Raji (cell line): Measurements from ENCODE around the gene C20orf96.

Source experiments
- POLR2A ChIP-seq: IDR thresholded peaks from 2 replicates; pipeline ENCODE4 v1.6.1; 2011; ENCODE audit warnings: low read depth, low read length, control low read depth; ENCODE audit not compliant: insufficient read depth

The C20orf96 gene

GRCh38 chr20:276620-277495 is 13.7 kb downstream of the C20orf96 start:
- TF ChIP-seq POLR2A, result no peak

GRCh38 chr20:275791-276190 is 14.8 kb downstream of the C20orf96 start:
- no peak for TF ChIP-seq POLR2A

- no peak for TF ChIP-seq POLR2A
Measured at GRCh38 chr20:273884-274283, 16.7 kb downstream of the C20orf96 start.

- TF ChIP-seq POLR2A, result no peak
Measured at GRCh38 chr20:272718-273117, 17.8 kb downstream of the C20orf96 start.

- TF ChIP-seq POLR2A, result no peak
Measured at GRCh38 chr20:271528-271927, 19.0 kb downstream of the C20orf96 start.

- no peak for TF ChIP-seq POLR2A
Measured at GRCh38 chr20:271069-271468, 19.5 kb downstream of the C20orf96 start.

- no peak for TF ChIP-seq POLR2A
Measured at GRCh38 chr20:270517-270916, 20.0 kb downstream of the C20orf96 start.

GRCh38 chr20:266596-267562 is 23.7 kb downstream of the C20orf96 start:
- TF ChIP-seq POLR2A, result peak; percentile 52; the same call in 1 of the 2 replicates

GRCh38 chr20:263701-264100 is 26.8 kb downstream of the C20orf96 start:
- no peak for TF ChIP-seq POLR2A

GRCh38 chr20:259981-260380 is 30.6 kb downstream of the C20orf96 start:
- no peak for TF ChIP-seq POLR2A

GRCh38 chr20:258963-259362 is 31.6 kb downstream of the C20orf96 start:
- no peak for TF ChIP-seq POLR2A

GRCh38 chr20:258269-258858 is 32.2 kb downstream of the C20orf96 start:
- no peak for TF ChIP-seq POLR2A

GRCh38 chr20:257419-257818 is 33.1 kb downstream of the C20orf96 start, which contains the start of gene DEFB132:
TSS of gene DEFB132 (plus strand) at chr20:257724. CDS start at chr20:257779, 55 bp downstream.
- TF ChIP-seq POLR2A, result no peak

GRCh38 chr20:252801-253200 is 37.7 kb downstream of the C20orf96 start:
- no peak for TF ChIP-seq POLR2A

- TF ChIP-seq POLR2A, result no peak
Measured at GRCh38 chr20:251354-251753, 39.2 kb downstream of the C20orf96 start.
